Ishikawa (cell line): Measurements from ENCODE around the gene BEGAIN.

Experiments used
- CEBPB ChIP-seq: IDR thresholded peaks from 2 replicates; pipeline ENCODE4 v1.6.1; 2012
- CREB1 ChIP-seq: IDR thresholded peaks from 2 replicates; pipeline ENCODE4 v1.6.1; 2012; ENCODE audit warnings: low read depth
- EGR1 ChIP-seq: IDR thresholded peaks from 2 replicates; pipeline ENCODE4 v1.6.1; 2012
- EP300 ChIP-seq: IDR thresholded peaks from 2 replicates; pipeline ENCODE4 v1.6.1; 2012; ENCODE audit warnings: borderline replicate concordance
- FOXM1 ChIP-seq: IDR thresholded peaks from 2 replicates; pipeline ENCODE4 v1.6.1; 2012; ENCODE audit warnings: low read depth, borderline replicate concordance
- NFIC ChIP-seq: IDR thresholded peaks from 2 replicates; pipeline ENCODE4 v1.6.1; 2012
- RAD21 ChIP-seq: IDR thresholded peaks from 2 replicates; pipeline ENCODE4 v1.6.1; 2012; ENCODE audit warnings: low read depth
- TAF1 ChIP-seq: IDR thresholded peaks from 2 replicates; pipeline ENCODE4 v1.6.1; 2012; ENCODE audit warnings: low read depth, mild to moderate bottlenecking
- TEAD4 ChIP-seq: IDR thresholded peaks from 2 replicates; pipeline ENCODE4 v1.6.1; 2012
- ZBTB7A ChIP-seq: IDR thresholded peaks from 2 replicates; pipeline ENCODE4 v1.6.1; 2012; ENCODE audit warnings: low read depth
- TF ChIP-seq, protein P1 (sequence below): IDR thresholded peaks from 2 replicates; pipeline ENCODE4 v1.6.1; 2012
- TF ChIP-seq, protein P2 (sequence below): IDR thresholded peaks from 2 replicates; pipeline ENCODE4 v1.6.1; 2012; ENCODE audit warnings: low read depth, mild to moderate bottlenecking
- TF ChIP-seq, protein P3 (sequence below): IDR thresholded peaks from 2 replicates; pipeline ENCODE4 v1.6.1; 2012

DNA sequence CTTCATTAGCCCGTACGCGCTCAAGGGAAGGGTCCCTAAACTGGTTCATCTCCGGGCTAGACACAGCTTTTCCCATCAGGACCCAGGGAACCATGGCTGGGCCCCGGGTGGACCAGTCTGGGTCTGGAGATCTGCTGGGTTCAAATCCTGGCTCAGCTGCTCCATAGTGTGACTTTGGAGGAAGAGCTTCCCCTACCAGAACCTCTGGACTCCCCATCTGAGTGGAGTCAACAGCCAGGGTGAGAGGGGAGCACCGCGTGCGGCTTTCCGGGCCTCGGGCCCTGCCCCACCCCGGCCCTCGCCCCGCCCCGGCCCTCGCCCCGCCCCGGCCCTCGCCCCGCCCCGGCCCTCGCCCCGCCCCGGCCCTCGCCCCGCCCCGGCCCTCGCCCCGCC, 41.2 kb downstream of the BEGAIN start:
- TF ChIP-seq CEBPB = no peak
- no peak for TF ChIP-seq RAD21
- TF ChIP-seq EP300 = no peak
- no peak for TF ChIP-seq EGR1
- no peak for TF ChIP-seq ZBTB7A
- no peak for TF ChIP-seq TEAD4
- TF ChIP-seq, protein P1, sequence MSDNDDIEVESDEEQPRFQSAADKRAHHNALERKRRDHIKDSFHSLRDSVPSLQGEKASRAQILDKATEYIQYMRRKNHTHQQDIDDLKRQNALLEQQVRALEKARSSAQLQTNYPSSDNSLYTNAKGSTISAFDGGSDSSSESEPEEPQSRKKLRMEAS = no peak
- TF ChIP-seq, protein P2, sequence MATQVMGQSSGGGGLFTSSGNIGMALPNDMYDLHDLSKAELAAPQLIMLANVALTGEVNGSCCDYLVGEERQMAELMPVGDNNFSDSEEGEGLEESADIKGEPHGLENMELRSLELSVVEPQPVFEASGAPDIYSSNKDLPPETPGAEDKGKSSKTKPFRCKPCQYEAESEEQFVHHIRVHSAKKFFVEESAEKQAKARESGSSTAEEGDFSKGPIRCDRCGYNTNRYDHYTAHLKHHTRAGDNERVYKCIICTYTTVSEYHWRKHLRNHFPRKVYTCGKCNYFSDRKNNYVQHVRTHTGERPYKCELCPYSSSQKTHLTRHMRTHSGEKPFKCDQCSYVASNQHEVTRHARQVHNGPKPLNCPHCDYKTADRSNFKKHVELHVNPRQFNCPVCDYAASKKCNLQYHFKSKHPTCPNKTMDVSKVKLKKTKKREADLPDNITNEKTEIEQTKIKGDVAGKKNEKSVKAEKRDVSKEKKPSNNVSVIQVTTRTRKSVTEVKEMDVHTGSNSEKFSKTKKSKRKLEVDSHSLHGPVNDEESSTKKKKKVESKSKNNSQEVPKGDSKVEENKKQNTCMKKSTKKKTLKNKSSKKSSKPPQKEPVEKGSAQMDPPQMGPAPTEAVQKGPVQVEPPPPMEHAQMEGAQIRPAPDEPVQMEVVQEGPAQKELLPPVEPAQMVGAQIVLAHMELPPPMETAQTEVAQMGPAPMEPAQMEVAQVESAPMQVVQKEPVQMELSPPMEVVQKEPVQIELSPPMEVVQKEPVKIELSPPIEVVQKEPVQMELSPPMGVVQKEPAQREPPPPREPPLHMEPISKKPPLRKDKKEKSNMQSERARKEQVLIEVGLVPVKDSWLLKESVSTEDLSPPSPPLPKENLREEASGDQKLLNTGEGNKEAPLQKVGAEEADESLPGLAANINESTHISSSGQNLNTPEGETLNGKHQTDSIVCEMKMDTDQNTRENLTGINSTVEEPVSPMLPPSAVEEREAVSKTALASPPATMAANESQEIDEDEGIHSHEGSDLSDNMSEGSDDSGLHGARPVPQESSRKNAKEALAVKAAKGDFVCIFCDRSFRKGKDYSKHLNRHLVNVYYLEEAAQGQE = no peak
- TF ChIP-seq, protein P3, sequence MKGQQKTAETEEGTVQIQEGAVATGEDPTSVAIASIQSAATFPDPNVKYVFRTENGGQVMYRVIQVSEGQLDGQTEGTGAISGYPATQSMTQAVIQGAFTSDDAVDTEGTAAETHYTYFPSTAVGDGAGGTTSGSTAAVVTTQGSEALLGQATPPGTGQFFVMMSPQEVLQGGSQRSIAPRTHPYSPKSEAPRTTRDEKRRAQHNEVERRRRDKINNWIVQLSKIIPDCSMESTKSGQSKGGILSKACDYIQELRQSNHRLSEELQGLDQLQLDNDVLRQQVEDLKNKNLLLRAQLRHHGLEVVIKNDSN = no peak
- no peak for TF ChIP-seq TAF1
- no peak for TF ChIP-seq CREB1
- TF ChIP-seq FOXM1 = no peak
- no peak for TF ChIP-seq NFIC
